HepG2 (cell line): ENCODE data around the gene MEGF6. TPM values are rescaled to one million over a fixed set of nuclear protein-coding genes. Genes with fewer than 3 reads are reported as not detected.

Experiments
- ATAC-seq: fragments of 200-7000 bp; cut with Tn5 transposase; 3 replicates; pipeline ENCODE4 v1.9.1; 2020; ENCODE audit warnings: mild to moderate bottlenecking, moderate library complexity
- BruUV-seq: library from RNA; stranded (reverse); fragments of 400-500 nt; replicated peaks from 2 replicates; lab custom pipeline; 2021; lab: Mats Ljungman, UMichigan
- CTCF ChIA-PET: fragments of 300-600 bp; formaldehyde crosslinking; extraction: SDS; loops from one replicate; lab custom pipeline; 2021; ENCODE audit warnings: low total read pairs, inconsistent platforms, low intra/inter-chr PET ratio; lab: Yijun Ruan, JAX
- POLR2A ChIA-PET: fragments of 350-600 bp; sonication (Branson Sonifier 250); formaldehyde crosslinking; loops from one replicate; lab custom pipeline; 2020; ENCODE audit warnings: antibody characterized with exemption, inconsistent platforms; lab: Yijun Ruan, JAX
- DNase-seq: peaks from one replicate; pipeline ENCODE4 v3.0.0-alpha.2; 2015; ENCODE audit warnings: low spot score
- FAIRE-seq: peaks from 3 replicates; lab custom pipeline; 2011; peaks lifted over from hg19 to GRCh38; lab: Jason Lieb, UNC
- H2AFZ ChIP-seq: one replicate; pipeline ENCODE4 v1.6.1; 2011; ENCODE audit warnings: low read length, inconsistent platforms
- H3K27ac ChIP-seq: fragments of 300-600 bp; 3 replicates; pipeline ENCODE4 v1.8.0; 2011; ENCODE audit warnings: mixed run types, mild to moderate bottlenecking, mixed read lengths, low read length, inconsistent platforms; ENCODE audit not compliant: insufficient read depth; ENCODE audit errors: extremely low read length
- H3K27me3 ChIP-seq, 2 experiments: fragments of 200-600 bp in 1 of 2; 2 replicates in 1 of 2; 3 replicates in 1 of 2; pipeline versions ENCODE4 v1.6.0 to v1.8.0; 2011; ENCODE audit warnings: low read length in 2 of 2, mild to moderate bottlenecking in 2 of 2, moderate library complexity in 2 of 2, inconsistent platforms in 1 of 2; ENCODE audit not compliant: insufficient read depth in 2 of 2, control insufficient read depth in 1 of 2
- H3K36me3 ChIP-seq, 2 experiments: fragments of 200-600 bp in 1 of 2; replicated peaks in 1 of 2; 2 replicates in 1 of 2; 3 replicates in 1 of 2; pipeline versions ENCODE4 v1.5.1 to v1.8.0; 2011; ENCODE audit warnings: low read length in 2 of 2, inconsistent platforms in 1 of 2; ENCODE audit not compliant: insufficient read depth in 2 of 2, control insufficient read depth in 1 of 2
- H3K4me1 ChIP-seq: 2 replicates; pipeline ENCODE4 v1.5.1; 2012; ENCODE audit warnings: low read length, inconsistent platforms; ENCODE audit not compliant: insufficient read depth
- H3K4me2 ChIP-seq: 2 replicates; pipeline ENCODE4 v1.6.0; 2011; ENCODE audit warnings: low read depth, low read length, inconsistent platforms
- H3K4me3 ChIP-seq, 3 experiments: fragments of 200-600 bp in 1 of 3; sonication (generic), shearing (Covaris generic) in 1 of 3; replicated peaks in 1 of 3; 2 replicates each; pipeline ENCODE4 v1.5.1; 2011 to 2016; ENCODE audit warnings: low read length in 3 of 3, inconsistent platforms in 2 of 3, low read depth in 2 of 3, mild to moderate bottlenecking in 2 of 3, control low read depth in 1 of 3, mixed read lengths in 1 of 3; ENCODE audit not compliant: insufficient read depth in 1 of 3
- H3K79me2 ChIP-seq: one replicate; pipeline ENCODE4 v1.6.1; 2011; ENCODE audit warnings: low read length, inconsistent platforms; ENCODE audit not compliant: insufficient read depth
- H3K9ac ChIP-seq: 2 replicates; pipeline ENCODE4 v1.6.0; 2011; ENCODE audit warnings: mild to moderate bottlenecking, low read depth, low read length, inconsistent platforms; ENCODE audit not compliant: insufficient read depth
- H3K9me3 ChIP-seq: 2 replicates; pipeline ENCODE4 v1.5.1; 2012; ENCODE audit warnings: mild to moderate bottlenecking, low read length
- H4K20me1 ChIP-seq: 2 replicates; pipeline ENCODE4 v1.6.0; 2011; ENCODE audit warnings: inconsistent platforms, mild to moderate bottlenecking, low read length, moderate library complexity; ENCODE audit not compliant: insufficient read depth
- BATF2 ChIP-seq: sonication (generic); formaldehyde crosslinking; IDR thresholded peaks from 2 replicates; pipeline ENCODE4 v1.8.0; 2022; ENCODE audit warnings: mild to moderate bottlenecking, missing genetic modification reagents, moderate library complexity
- CREBL2 ChIP-seq: sonication (generic); formaldehyde crosslinking; IDR thresholded peaks from 2 replicates; pipeline ENCODE4 v1.8.1; 2023; ENCODE audit warnings: missing genetic modification reagents, mild to moderate bottlenecking, borderline replicate concordance
- MEIS1 ChIP-seq: sonication (generic); formaldehyde crosslinking; IDR thresholded peaks from 2 replicates; pipeline ENCODE4 v1.9.0; 2021; ENCODE audit warnings: mild to moderate bottlenecking, missing genetic modification reagents, moderate library complexity, borderline replicate concordance
- RORA ChIP-seq: sonication (generic); formaldehyde crosslinking; IDR thresholded peaks from 2 replicates; pipeline ENCODE4 v1.5.0; 2020; ENCODE audit warnings: mild to moderate bottlenecking, missing genetic modification reagents, moderate library complexity
- SRF ChIP-seq: IDR thresholded peaks from 2 replicates; pipeline ENCODE4 v1.6.1; 2011; ENCODE audit warnings: mild to moderate bottlenecking, low read depth, low read length, moderate library complexity
- ZIK1 ChIP-seq: sonication (generic); formaldehyde crosslinking; IDR thresholded peaks from 2 replicates; pipeline ENCODE4 v1.5.0; 2020; ENCODE audit warnings: mild to moderate bottlenecking, low read depth, missing genetic modification reagents, borderline replicate concordance
- WGBS: methylation state at CpG from one replicate; pipeline ENCODE4 v1.1.6; 2017; ENCODE audit warnings: low lambda C conversion rate; 5-methylcytosine and 5-hydroxymethylcytosine counted together
- in situ Hi-C: cut with HindIII; loops from 2 replicates; pipeline ENCODE4 v1.10.0; 2017; ENCODE audit warnings: low pct_unique_long_range_greater_than_20kb; ENCODE audit not compliant: extremely low pct_ligation_motif_present
- intact Hi-C: fragments of 100-400 bp; cut with micrococcal nuclease; formaldehyde crosslinking; loops from one replicate; pipeline ENCODE4 v1.10.0; 2022; ENCODE audit not compliant: unreplicated experiment
- polyA plus RNA-seq, 8 experiments: library from polyadenylated mRNA; depleted of rRNA in 3 of 8; stranded (reverse) in 7 of 8; unstranded in 1 of 8; fragments of >200 nt; fragmentation: Illumina TruSeq in 4 of 8; extraction: Trizol in 4 of 8; gene quantifications; 2 replicates each; pipeline versions ENCODE4 v1.2.1 to v1.2.3, GENCODE V29; 2011 to 2016; ENCODE audit warnings: low read depth in 4 of 8, missing spikeins in 1 of 8, mixed read lengths in 1 of 8; ENCODE audit not compliant: insufficient read depth in 1 of 8
- total RNA-seq, 5 experiments: library from RNA; depleted of rRNA; stranded (reverse); fragments of >200 nt; fragmentation: Illumina TruSeq; extraction: Trizol; gene quantifications; 2 replicates each; pipeline ENCODE4 v1.2.3, GENCODE V29; 2016; ENCODE audit warnings: low read depth in 1 of 5
- TF ChIP-seq, protein P1 (sequence below), 2 experiments: sonication (generic) in 1 of 2; formaldehyde crosslinking in 1 of 2; IDR thresholded peaks; 2 replicates each; pipeline versions ENCODE4 v1.4.0 to v1.6.1; 2016 to 2020; ENCODE audit warnings: borderline replicate concordance in 1 of 2, low read depth in 1 of 2, mild to moderate bottlenecking in 1 of 2, missing genetic modification reagents in 1 of 2
- TF ChIP-seq, protein P2 (sequence below): sonication (generic); formaldehyde crosslinking; IDR thresholded peaks from 2 replicates; pipeline ENCODE4 v1.4.0; 2020; ENCODE audit warnings: missing genetic modification reagents

Gene MEGF6
- total and polyA plus RNA-seq, 2 of the 13 experiments (the other 11 are each of a cell fraction or from before 2014, with no cell fraction given) = 1.9 TPM

DNA sequence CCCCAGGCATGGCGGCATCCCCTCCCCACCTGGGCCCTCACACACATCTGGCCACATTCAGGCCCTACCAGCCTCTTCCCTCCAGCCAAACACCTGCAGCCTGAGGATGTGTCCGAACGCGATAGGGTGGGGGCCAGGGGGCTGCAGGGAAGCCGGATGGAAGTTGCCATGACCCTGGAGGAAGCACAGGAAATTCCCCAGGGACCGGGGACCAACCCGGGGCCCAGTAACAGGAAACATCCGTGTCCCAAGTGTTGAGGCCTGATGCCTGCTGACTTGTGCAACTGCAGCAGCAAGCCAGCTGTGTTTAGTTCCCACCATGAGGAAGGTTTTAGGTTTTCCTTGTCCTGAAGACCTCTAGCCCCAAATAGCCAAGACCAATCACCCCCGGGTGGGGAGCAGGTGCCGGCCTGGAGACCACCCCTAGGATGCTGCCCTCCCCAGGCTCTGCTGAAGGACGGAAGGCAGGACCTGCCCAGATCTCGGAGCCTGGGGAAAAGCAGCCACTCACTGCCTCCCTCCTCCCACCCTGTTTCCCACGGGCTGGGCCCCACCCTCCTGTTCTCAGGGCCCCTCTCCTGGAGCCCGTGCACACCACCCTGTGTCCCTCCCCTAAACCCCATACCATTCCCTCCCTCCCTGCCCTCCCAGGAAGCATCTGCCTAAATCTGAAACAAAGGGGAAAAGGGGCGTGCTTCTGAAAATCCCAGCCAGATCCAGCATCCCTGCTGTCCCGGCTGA, 29.8 kb downstream of the MEGF6 start:
- no peak overlapping the region for H3K4me3 ChIP-seq
- CTCF ChIA-PET = no interaction called here
- in situ Hi-C loops = no loop called here
- WGBS = 0% methylated on average over 11 of the region's 16 CpGs
- H3K9ac ChIP-seq = no peak overlapping the region
- H3K4me2 ChIP-seq = no peak overlapping the region
- no peaks in the 10 kb centered on the region for H3K79me2 ChIP-seq
- H3K36me3 ChIP-seq = no peaks in the 10 kb centered on the region
- no peak overlapping the region for H3K27ac ChIP-seq
- intact Hi-C loops = no loop called here
- DNase-seq (no peak), ATAC-seq (no peak), FAIRE-seq (no peak)
- no peaks in the 10 kb centered on the region for H3K9me3 ChIP-seq
- POLR2A ChIA-PET = no interaction called here
- H2AFZ ChIP-seq = no peak overlapping the region
- H3K4me1 ChIP-seq = no peaks in the 10 kb centered on the region
- BruUV-seq = no TSS peak
- no peaks in the 10 kb centered on the region for H4K20me1 ChIP-seq
- H3K27me3 ChIP-seq = peaks cover 19 to 41% of the 10 kb centered on the region in 2 experiments; a peak in 4 of 5 replicates
- TF ChIP-seq RORA (CRISPR knock-in tag) (no peak), ZIK1 (no peak), SRF (no peak), CREBL2 (CRISPR knock-in tag) (no peak), MEIS1 (CRISPR knock-in tag) (no peak), BATF2 (CRISPR knock-in tag) (no peak)
- TF ChIP-seq, protein P1, sequence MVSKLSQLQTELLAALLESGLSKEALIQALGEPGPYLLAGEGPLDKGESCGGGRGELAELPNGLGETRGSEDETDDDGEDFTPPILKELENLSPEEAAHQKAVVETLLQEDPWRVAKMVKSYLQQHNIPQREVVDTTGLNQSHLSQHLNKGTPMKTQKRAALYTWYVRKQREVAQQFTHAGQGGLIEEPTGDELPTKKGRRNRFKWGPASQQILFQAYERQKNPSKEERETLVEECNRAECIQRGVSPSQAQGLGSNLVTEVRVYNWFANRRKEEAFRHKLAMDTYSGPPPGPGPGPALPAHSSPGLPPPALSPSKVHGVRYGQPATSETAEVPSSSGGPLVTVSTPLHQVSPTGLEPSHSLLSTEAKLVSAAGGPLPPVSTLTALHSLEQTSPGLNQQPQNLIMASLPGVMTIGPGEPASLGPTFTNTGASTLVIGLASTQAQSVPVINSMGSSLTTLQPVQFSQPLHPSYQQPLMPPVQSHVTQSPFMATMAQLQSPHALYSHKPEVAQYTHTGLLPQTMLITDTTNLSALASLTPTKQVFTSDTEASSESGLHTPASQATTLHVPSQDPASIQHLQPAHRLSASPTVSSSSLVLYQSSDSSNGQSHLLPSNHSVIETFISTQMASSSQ (IDR thresholded peaks at IDR 0.05; ENCODE audit: low read depth) = no peak
- TF ChIP-seq, protein P1 (CRISPR knock-in tag; IDR thresholded peaks at IDR 0.05; ENCODE audit: borderline replicate concordance) = no peak
- TF ChIP-seq, protein P2, sequence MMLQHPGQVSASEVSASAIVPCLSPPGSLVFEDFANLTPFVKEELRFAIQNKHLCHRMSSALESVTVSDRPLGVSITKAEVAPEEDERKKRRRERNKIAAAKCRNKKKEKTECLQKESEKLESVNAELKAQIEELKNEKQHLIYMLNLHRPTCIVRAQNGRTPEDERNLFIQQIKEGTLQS = no peak
